K562 (cell line): ENCODE results near the gene MYO18B. TPM values are rescaled to one million over a fixed set of nuclear protein-coding genes. Genes with fewer than 3 reads are reported as not detected.

Experiments used
- ATAC-seq: fragments of 200-7000 bp; cut with Tn5 transposase; 3 replicates; pipeline ENCODE4 v1.9.1; 2020; ENCODE audit warnings: moderate library complexity
- BruUV-seq: library from RNA; stranded (reverse); fragments of 400-500 nt; replicated peaks from 2 replicates; lab custom pipeline; 2021; lab: Mats Ljungman, UMichigan
- CTCF ChIA-PET: fragments of 300-600 bp; formaldehyde crosslinking; extraction: SDS; loops from one replicate; lab custom pipeline; 2021; ENCODE audit warnings: low intra/inter-chr PET ratio; lab: Yijun Ruan, JAX
- POLR2A ChIA-PET: fragments of 300-600, 350-650 bp; sonication (Branson Sonifier 250); formaldehyde crosslinking; extraction: SDS; loops from one replicate; lab custom pipeline; 2021; ENCODE audit warnings: antibody characterized with exemption, inconsistent platforms; lab: Yijun Ruan, JAX
- DNase-seq, 4 experiments: peaks; one replicate each; pipeline versions ENCODE4 v3.0.0 to v3.0.0-alpha.2; 2011 to 2018; ENCODE audit warnings: low spot score in 3 of 4, mixed read lengths in 3 of 4; ENCODE audit errors: extremely low read depth in 1 of 4
- FAIRE-seq: peaks from 2 replicates; lab custom pipeline; 2011; peaks lifted over from hg19 to GRCh38; lab: Jason Lieb, UNC
- H2AFZ ChIP-seq: 2 replicates; pipeline ENCODE4 v1.6.0; 2011; ENCODE audit warnings: low read depth, low read length, control low read depth, inconsistent platforms
- H3K27ac ChIP-seq: fragments of 200-600 bp; 3 replicates; pipeline ENCODE4 v1.8.0; 2011; ENCODE audit warnings: low read depth, mild to moderate bottlenecking, control low read depth, inconsistent platforms, low read length, moderate library complexity, mixed read lengths; ENCODE audit errors: extremely low read depth
- H3K27me3 ChIP-seq, 2 experiments: fragments of 300-600 bp in 1 of 2; 2 replicates in 1 of 2; 3 replicates in 1 of 2; pipeline versions ENCODE4 v1.6.0 to v1.8.0; 2011; ENCODE audit warnings: inconsistent platforms in 2 of 2, low read length in 2 of 2, mild to moderate bottlenecking in 1 of 2, mixed read lengths in 1 of 2, moderate library complexity in 1 of 2; ENCODE audit not compliant: control insufficient read depth in 2 of 2, insufficient read depth in 2 of 2
- H3K36me3 ChIP-seq: fragments of 300-600 bp; 3 replicates; pipeline ENCODE4 v1.8.0; 2011; ENCODE audit warnings: mild to moderate bottlenecking, low read length, inconsistent platforms; ENCODE audit not compliant: control insufficient read depth, insufficient read depth
- H3K4me1 ChIP-seq, 2 experiments: fragments of 200-600 bp in 1 of 2; replicated peaks in 1 of 2; 2 replicates in 1 of 2; 3 replicates in 1 of 2; pipeline versions ENCODE4 v1.5.1 to v1.8.0; 2011; ENCODE audit warnings: inconsistent platforms in 2 of 2, low read length in 2 of 2, mild to moderate bottlenecking in 1 of 2, mixed read lengths in 1 of 2, moderate library complexity in 1 of 2; ENCODE audit not compliant: control insufficient read depth in 2 of 2, insufficient read depth in 2 of 2
- H3K4me2 ChIP-seq: 2 replicates; pipeline ENCODE4 v1.6.1; 2011; ENCODE audit warnings: low read length, control low read depth, inconsistent platforms, mixed read lengths; ENCODE audit not compliant: insufficient read depth
- H3K4me3 ChIP-seq: fragments of 200-600 bp; sonication (generic), shearing (Covaris generic); 2 replicates; pipeline ENCODE4 v1.5.1; 2016; ENCODE audit warnings: control low read depth, inconsistent platforms
- H3K79me2 ChIP-seq: fragments of 200-600 bp; 3 replicates; pipeline ENCODE4 v1.8.0; 2011; ENCODE audit warnings: low read length, inconsistent platforms; ENCODE audit not compliant: control insufficient read depth, insufficient read depth
- H3K9ac ChIP-seq, 2 experiments: 2 replicates each; pipeline versions ENCODE4 v1.6.0 to v1.6.1; 2011; ENCODE audit warnings: low read depth in 2 of 2, low read length in 2 of 2, control low read depth in 1 of 2, inconsistent platforms in 1 of 2, mild to moderate bottlenecking in 1 of 2, mixed read lengths in 1 of 2; ENCODE audit not compliant: insufficient read depth in 1 of 2
- H3K9me1 ChIP-seq: one replicate; pipeline ENCODE4 v1.6.0; 2011; ENCODE audit warnings: inconsistent platforms, mild to moderate bottlenecking, low read length, moderate library complexity; ENCODE audit not compliant: control insufficient read depth, insufficient read depth
- H3K9me3 ChIP-seq: replicated peaks from 2 replicates; pipeline ENCODE4 v1.5.1; 2011; ENCODE audit warnings: low read depth, low read length, inconsistent platforms; ENCODE audit not compliant: control insufficient read depth, insufficient read depth
- H4K20me1 ChIP-seq: replicated peaks from 2 replicates; pipeline ENCODE4 v1.6.1; 2011; ENCODE audit warnings: low read length, inconsistent platforms, mixed read lengths; ENCODE audit not compliant: control insufficient read depth, insufficient read depth
- CXXC5 ChIP-seq: fragments of 250-450 bp; sonication (Bioruptor Pico); IDR thresholded peaks from 2 replicates; pipeline ENCODE4 v1.8.0; 2022; ENCODE audit warnings: inconsistent platforms, mild to moderate bottlenecking, moderate library complexity
- MYNN ChIP-seq, 2 experiments: sonication (generic); formaldehyde crosslinking in 1 of 2; IDR thresholded peaks; 2 replicates each; pipeline versions ENCODE4 v1.5.0 to v1.6.1; 2016 to 2020; ENCODE audit warnings: antibody characterized with exemption in 1 of 2, missing genetic modification reagents in 1 of 2
- NFE2 ChIP-seq: IDR thresholded peaks from 2 replicates; pipeline ENCODE4 v1.6.1; 2014; ENCODE audit warnings: antibody characterized with exemption, low read depth
- NFYB ChIP-seq: IDR thresholded peaks from 2 replicates; pipeline ENCODE4 v1.6.1; 2011; ENCODE audit warnings: mild to moderate bottlenecking, moderate library complexity; ENCODE audit not compliant: insufficient read length; ENCODE audit errors: extremely low read depth
- PML ChIP-seq: IDR thresholded peaks from 2 replicates; pipeline ENCODE4 v1.6.1; 2012; ENCODE audit warnings: low read length, inconsistent platforms
- STAT5A ChIP-seq: IDR thresholded peaks from 2 replicates; pipeline ENCODE4 v1.6.1; 2012; ENCODE audit warnings: low read length, inconsistent platforms, borderline replicate concordance
- TEAD1 ChIP-seq, 2 experiments: fragments of 450-650 bp in 1 of 2; sonication (generic) in 1 of 2; formaldehyde crosslinking; IDR thresholded peaks; 2 replicates each; pipeline versions ENCODE4 v1.4.0 to v1.8.0; 2020 to 2022; ENCODE audit warnings: mild to moderate bottlenecking in 2 of 2, missing genetic modification reagents in 1 of 2
- ZNF146 ChIP-seq: IDR thresholded peaks from one replicate; pipeline ENCODE4 v1.6.1; 2018; ENCODE audit warnings: missing compliant biosample characterization; ENCODE audit not compliant: unreplicated experiment
- WGBS: fragments of 100-300 bp; shearing (Covaris generic); methylation state at CpG from one replicate; pipeline ENCODE4 v1.1.6; 2016; ENCODE audit warnings: low coverage, mixed read lengths; ENCODE audit not compliant: insufficient coverage; ENCODE audit errors: missing lambda C conversion rate; 5-methylcytosine and 5-hydroxymethylcytosine counted together
- in situ Hi-C: fragments of 300-500 bp; cut with MboI; formaldehyde crosslinking; loops from 4 replicates; pipeline ENCODE4 v1.15.0; 2018; ENCODE audit warnings: inconsistent platforms, mixed read lengths
- intact Hi-C: fragments of 100-400 bp; cut with micrococcal nuclease; formaldehyde crosslinking; loops from 2 replicates; pipeline ENCODE4 v1.14.2; 2022
- polyA plus RNA-seq, 8 experiments: library from polyadenylated mRNA; depleted of rRNA in 4 of 8; stranded (reverse) in 5 of 8; unstranded in 3 of 8; fragments of >200 nt; fragmentation: Nextera tagmentation in 2 of 8; fragmentation: Illumina TruSeq in 1 of 8; extraction: Ambion mirVana in 2 of 8; extraction: Trizol in 1 of 8; gene quantifications; 2 replicates each; pipeline versions ENCODE4 v1.2.1 to v1.2.3, GENCODE V29; 2011 to 2014; ENCODE audit warnings: inconsistent platforms in 1 of 8, missing spikeins in 1 of 8
- total RNA-seq, 7 experiments: library from RNA; depleted of rRNA in 6 of 7; stranded (reverse); fragments of >200 nt in 6 of 7; fragmentation: Illumina TruSeq in 2 of 7; extraction: Trizol in 2 of 7; gene quantifications; 2 replicates each; pipeline versions ENCODE4 v1.2.1 to v1.2.3, GENCODE V29; 2011 to 2021; ENCODE audit warnings: low replicate concordance in 1 of 7
- TF ChIP-seq, protein P1 (sequence below): fragments of 250-450 bp; sonication (Bioruptor Pico); IDR thresholded peaks from 2 replicates; pipeline ENCODE4 v1.5.0; 2021; ENCODE audit warnings: mild to moderate bottlenecking, moderate library complexity
- TF ChIP-seq, protein P2 (sequence below), 2 experiments: fragments of 450-650 bp; IDR thresholded peaks; 2 replicates each; pipeline ENCODE4 v1.6.1; 2018; ENCODE audit warnings: mild to moderate bottlenecking in 2 of 2, low read depth in 1 of 2; ENCODE audit not compliant: partially characterized antibody in 2 of 2

MYO18B gene
- total and polyA plus RNA-seq, 9 of the 15 experiments (the other 6 are each of a cell fraction or from before 2014, with no cell fraction given), result 0.06 to 7.0 (median 4.3) TPM

DNA sequence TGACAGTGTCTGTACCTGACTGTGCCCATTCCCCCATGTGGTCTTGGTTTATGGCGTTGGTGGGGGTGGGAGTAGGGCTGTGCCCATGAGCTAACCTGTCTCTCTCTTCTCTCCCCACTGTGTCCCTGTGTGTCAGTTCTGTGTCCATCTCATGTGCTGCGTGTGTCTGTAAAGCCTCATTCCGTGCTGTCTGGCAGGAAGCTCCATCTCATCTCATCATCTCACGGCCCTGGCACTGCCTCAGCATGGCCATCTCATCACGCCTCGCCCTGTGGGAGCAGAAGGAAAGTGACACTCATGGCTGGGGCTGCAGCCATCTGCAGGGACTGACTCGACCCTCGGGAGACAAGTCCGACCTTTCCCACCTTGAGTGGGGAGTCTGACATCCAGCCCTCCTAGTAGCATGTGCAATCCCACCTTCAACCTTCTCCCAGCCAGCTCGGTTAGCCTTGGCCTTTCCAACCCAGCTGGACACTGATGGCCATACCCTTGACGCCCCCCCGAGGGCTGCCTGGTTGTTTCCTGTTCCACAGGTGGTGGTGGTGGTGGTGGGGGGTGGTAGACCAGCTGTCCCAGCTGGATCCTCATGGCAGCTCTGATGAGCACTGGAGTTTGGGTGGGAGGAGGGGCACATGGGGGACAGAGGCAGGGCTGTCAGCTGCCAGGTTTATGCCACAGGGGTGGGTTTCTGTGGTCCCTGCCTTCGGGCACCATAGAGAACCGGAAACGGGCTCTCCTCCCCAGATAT is 19.0 kb downstream of the MYO18B start (continued):
- TF ChIP-seq, protein P1, sequence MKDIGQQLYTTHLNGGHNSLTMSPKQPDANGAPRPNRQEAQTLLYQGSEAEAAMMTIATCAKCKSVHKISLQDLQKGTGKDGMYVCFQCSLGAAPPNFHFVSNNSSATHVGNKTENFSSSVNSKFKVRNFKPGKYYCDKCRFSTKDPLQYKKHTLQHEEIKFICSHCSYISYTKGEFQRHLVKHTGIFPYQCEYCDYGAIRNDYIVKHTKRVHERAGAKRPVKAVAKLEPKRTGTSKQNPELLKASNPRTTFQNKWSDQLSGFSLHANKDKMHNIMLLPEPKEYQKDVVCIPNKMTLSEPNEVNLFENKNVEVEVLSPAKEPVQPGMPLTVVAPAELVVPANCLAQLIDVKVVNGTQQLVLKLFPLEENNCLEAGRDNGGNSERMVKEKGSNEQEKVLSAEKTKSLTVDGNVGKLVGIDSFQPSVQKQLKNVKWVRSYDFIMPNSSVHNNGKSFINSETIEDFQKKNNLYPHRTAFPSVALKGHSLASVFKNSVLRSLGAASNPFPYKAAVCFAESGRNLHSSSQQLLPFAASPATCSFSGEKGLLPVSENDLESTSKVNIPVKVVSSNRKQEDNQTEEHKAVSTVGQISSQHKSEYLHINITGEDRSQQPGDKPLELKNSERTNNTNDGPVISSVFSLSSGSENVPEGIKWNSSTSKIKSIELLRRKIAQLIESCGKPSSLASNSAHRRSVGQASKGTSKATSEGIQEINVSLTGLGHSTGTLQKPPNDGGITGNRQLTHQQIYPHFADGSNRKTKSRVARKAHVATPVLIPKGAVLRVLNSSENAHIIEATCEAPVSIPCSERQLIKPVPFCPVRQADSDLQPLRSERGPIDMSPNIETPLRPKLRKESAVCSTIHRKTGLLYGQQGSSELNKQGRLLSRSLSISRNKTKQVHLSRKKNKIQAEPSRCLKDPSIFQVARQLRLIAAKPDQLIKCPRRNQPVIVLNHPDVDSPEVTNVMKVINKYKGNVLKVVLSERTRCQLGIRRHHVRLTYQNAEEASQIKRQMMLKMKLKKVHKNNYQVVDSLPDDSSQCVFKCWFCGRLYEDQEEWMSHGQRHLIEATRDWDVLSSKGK (CRISPR knock-in tag), result no peak
- no peak for TF ChIP-seq ZNF146
- no peak for TF ChIP-seq NFYB

DNA sequence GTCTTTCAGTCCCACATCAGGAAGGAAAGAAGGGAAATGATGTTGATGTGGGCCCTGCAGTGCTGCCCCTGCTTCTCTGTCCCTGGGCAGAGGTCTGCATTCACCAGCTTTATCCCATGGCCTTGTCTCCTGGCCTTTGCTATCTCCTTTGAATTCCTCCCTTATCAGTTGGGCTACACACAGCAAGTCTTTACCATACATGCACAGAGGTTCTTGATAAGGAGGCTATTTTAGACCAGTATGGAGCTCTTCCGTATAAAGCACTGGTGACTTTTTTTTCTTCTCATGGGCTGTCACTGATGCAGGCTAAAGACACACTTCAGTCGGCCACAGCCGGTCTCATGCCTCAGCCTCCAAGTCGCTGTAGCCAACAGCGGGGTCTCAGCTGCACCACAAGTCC is 20.2 kb downstream of the MYO18B start:
- no peak overlapping the region for H2AFZ ChIP-seq
- ChIA-PET CTCF (no interaction called here), POLR2A (interaction anchor here (0.5 to 6.2 kb wide), 5 partner anchors 9 to 266 kb away, joined by 3 to 51 read pairs (median 4); partner anchors contain the start of gene MYO18B)
- H3K27me3 ChIP-seq, result no peaks in the 10 kb centered on the region
- peaks cover 4% of the 10 kb centered on the region; the same call in 1 of the 2 replicates for H3K9me3 ChIP-seq
- intact Hi-C loops (loop anchor here (5.0 kb wide), 1 partner anchor 35 kb away; no protein-coding TSS in a partner anchor), in situ Hi-C loops (no loop called here)
- H4K20me1 ChIP-seq, result peaks cover 14% of the 10 kb centered on the region; the same call in 1 of the 2 replicates
- DNase-seq (peak; percentile 59 to 76 (median 68)), FAIRE-seq (peak; percentile 88), ATAC-seq (peak; percentile 85)
- H3K27ac ChIP-seq, result peak overlapping the region; percentile 39; the same call in 1 of the 3 replicates
- no TSS peak for BruUV-seq
- H3K9me1 ChIP-seq, result no peaks in the 10 kb centered on the region
- H3K79me2 ChIP-seq, result no peaks in the 10 kb centered on the region
- peak overlapping the region; percentile 40; the same call in 1 of the 2 replicates for H3K4me2 ChIP-seq
- H3K9ac ChIP-seq, result peak overlapping the region in 1 of 2 experiments; percentile 15; a peak in 1 of 4 replicates
- H3K4me3 ChIP-seq, result no peak overlapping the region
- peaks cover 41% of the 10 kb centered on the region; the same call in 2 of the 3 replicates for H3K36me3 ChIP-seq
- H3K4me1 ChIP-seq, result peaks cover 22% of the 10 kb centered on the region in 2 experiments; a peak in 4 of 5 replicates
- 3% methylated on average over 5 of the region's 5 CpGs for WGBS
- TF ChIP-seq TEAD1 (CRISPR knock-in tag; IDR thresholded peaks at IDR 0.05) (peak in 1 of 2 experiments; percentile 95; a peak in 3 of 4 replicates), NFE2 (peak; percentile 43; the same call in 1 of the 2 replicates), STAT5A (peak; percentile 63), PML (peak; percentile 65), CXXC5 (CRISPR knock-in tag) (peak; percentile 34; the same call in 1 of the 2 replicates), MYNN (IDR thresholded peaks at IDR 0.05) (peak; percentile 66; the same call in 1 of the 2 replicates), MYNN (CRISPR knock-in tag; IDR thresholded peaks at IDR 0.05) (no peak)
- TF ChIP-seq, protein P2, sequence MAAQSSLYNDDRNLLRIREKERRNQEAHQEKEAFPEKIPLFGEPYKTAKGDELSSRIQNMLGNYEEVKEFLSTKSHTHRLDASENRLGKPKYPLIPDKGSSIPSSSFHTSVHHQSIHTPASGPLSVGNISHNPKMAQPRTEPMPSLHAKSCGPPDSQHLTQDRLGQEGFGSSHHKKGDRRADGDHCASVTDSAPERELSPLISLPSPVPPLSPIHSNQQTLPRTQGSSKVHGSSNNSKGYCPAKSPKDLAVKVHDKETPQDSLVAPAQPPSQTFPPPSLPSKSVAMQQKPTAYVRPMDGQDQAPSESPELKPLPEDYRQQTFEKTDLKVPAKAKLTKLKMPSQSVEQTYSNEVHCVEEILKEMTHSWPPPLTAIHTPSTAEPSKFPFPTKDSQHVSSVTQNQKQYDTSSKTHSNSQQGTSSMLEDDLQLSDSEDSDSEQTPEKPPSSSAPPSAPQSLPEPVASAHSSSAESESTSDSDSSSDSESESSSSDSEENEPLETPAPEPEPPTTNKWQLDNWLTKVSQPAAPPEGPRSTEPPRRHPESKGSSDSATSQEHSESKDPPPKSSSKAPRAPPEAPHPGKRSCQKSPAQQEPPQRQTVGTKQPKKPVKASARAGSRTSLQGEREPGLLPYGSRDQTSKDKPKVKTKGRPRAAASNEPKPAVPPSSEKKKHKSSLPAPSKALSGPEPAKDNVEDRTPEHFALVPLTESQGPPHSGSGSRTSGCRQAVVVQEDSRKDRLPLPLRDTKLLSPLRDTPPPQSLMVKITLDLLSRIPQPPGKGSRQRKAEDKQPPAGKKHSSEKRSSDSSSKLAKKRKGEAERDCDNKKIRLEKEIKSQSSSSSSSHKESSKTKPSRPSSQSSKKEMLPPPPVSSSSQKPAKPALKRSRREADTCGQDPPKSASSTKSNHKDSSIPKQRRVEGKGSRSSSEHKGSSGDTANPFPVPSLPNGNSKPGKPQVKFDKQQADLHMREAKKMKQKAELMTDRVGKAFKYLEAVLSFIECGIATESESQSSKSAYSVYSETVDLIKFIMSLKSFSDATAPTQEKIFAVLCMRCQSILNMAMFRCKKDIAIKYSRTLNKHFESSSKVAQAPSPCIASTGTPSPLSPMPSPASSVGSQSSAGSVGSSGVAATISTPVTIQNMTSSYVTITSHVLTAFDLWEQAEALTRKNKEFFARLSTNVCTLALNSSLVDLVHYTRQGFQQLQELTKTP (IDR thresholded peaks at IDR 0.05; ENCODE audit: low read depth in 1 of 2, partially characterized antibody in 2 of 2), result peak in 1 of 2 experiments; percentile 45
